EL (cell line): ENCODE data around the gene MRPL54.
A peak's percentile ranks its signal among the peaks of the same experiment; 100 is the strongest.

Experiments used
- DNase-seq: peaks from one replicate; pipeline ENCODE4 v3.0.0-alpha.2; 2016

MRPL54 gene

GRCh38 chr19:3785938-3786824, 23.7 kb downstream of the MRPL54 start, which contains the start of gene MATK:
MATK (minus strand) TSS chr19:3786381; CDS start chr19:3785135, 1,246 bp downstream.
- DNase-seq, result no peak

GRCh38 chr19:3788996-3789778, 26.7 kb downstream of the MRPL54 start:
- no peak for DNase-seq

- DNase-seq, result no peak
Observed at GRCh38 chr19:3790209-3790734, 27.8 kb downstream of the MRPL54 start.

- no peak for DNase-seq
Observed at GRCh38 chr19:3790941-3791340, 28.5 kb downstream of the MRPL54 start.

- no peak for DNase-seq
Observed at GRCh38 chr19:3792114-3792513, 29.6 kb downstream of the MRPL54 start.

- DNase-seq, result no peak
Observed at GRCh38 chr19:3793799-3794198, 31.3 kb downstream of the MRPL54 start.

- DNase-seq, result no peak
Observed at GRCh38 chr19:3796358-3796757, 33.9 kb downstream of the MRPL54 start.

GRCh38 chr19:3798137-3798536, 35.7 kb downstream of the MRPL54 start:
- no peak for DNase-seq

GRCh38 chr19:3800996-3801395, 38.5 kb downstream of the MRPL54 start:
- no peak for DNase-seq

- DNase-seq, result peak; percentile 12
Observed at GRCh38 chr19:3801412-3802096, 39.1 kb downstream of the MRPL54 start.

GRCh38 chr19:3803114-3803888, 40.8 kb downstream of the MRPL54 start:
- no peak for DNase-seq

- DNase-seq, result no peak
Observed at GRCh38 chr19:3803986-3804385, 41.5 kb downstream of the MRPL54 start.

- DNase-seq, result no peak
Observed at GRCh38 chr19:3804429-3804828, 41.9 kb downstream of the MRPL54 start.

- DNase-seq, result no peak
Observed at GRCh38 chr19:3805859-3806258, 43.4 kb downstream of the MRPL54 start.

- no peak for DNase-seq
Observed at GRCh38 chr19:3807131-3807480, 44.6 kb downstream of the MRPL54 start.

GRCh38 chr19:3807574-3808354, 45.3 kb downstream of the MRPL54 start:
- DNase-seq, result no peak

- DNase-seq, result no peak
Observed at GRCh38 chr19:3808420-3809143, 46.1 kb downstream of the MRPL54 start.

GRCh38 chr19:3809881-3810707, 47.6 kb downstream of the MRPL54 start:
- no peak for DNase-seq

- DNase-seq, result no peak
Observed at GRCh38 chr19:3810708-3811355, 48.4 kb downstream of the MRPL54 start.
